Fibroblast of skin of right biceps (primary cell): Measurements from ENCODE around the gene DYSF.

Experiments used
- DNase-seq: peaks from one replicate; pipeline ENCODE4 v3.0.0-alpha.2; 2013

Gene DYSF

GRCh38 chr2:71715241-71715750, 261.9 kb downstream of the DYSF start:
- no peak for DNase-seq

GRCh38 chr2:71715951-71716696, 262.8 kb downstream of the DYSF start:
- no peak for DNase-seq

- DNase-seq, result peak; percentile 75
These were observed 263.6 kb downstream of the DYSF start for GRCh38 chr2:71716697-71717624.

- DNase-seq, result no peak
These were observed 265.3 kb downstream of the DYSF start for GRCh38 chr2:71718686-71719085.

GRCh38 chr2:71719520-71720282, 266.3 kb downstream of the DYSF start:
- no peak for DNase-seq

- no peak for DNase-seq
These were observed 266.9 kb downstream of the DYSF start for GRCh38 chr2:71720283-71720560.

- no peak for DNase-seq
These were observed 267.4 kb downstream of the DYSF start for GRCh38 chr2:71720596-71721361.

- DNase-seq, result peak; percentile 72
These were observed 268.0 kb downstream of the DYSF start for GRCh38 chr2:71721362-71721665.

GRCh38 chr2:71721669-71722068, 268.3 kb downstream of the DYSF start:
- DNase-seq, result no peak

- DNase-seq, result no peak
These were observed 268.9 kb downstream of the DYSF start for GRCh38 chr2:71722286-71722685.

- no peak for DNase-seq
These were observed 271.4 kb downstream of the DYSF start for GRCh38 chr2:71724793-71725192.

- DNase-seq, result no peak
These were observed 272.5 kb downstream of the DYSF start for GRCh38 chr2:71725836-71726235.

GRCh38 chr2:71727562-71727961, 274.2 kb downstream of the DYSF start:
- peak; percentile 28 for DNase-seq

- DNase-seq, result no peak
These were observed 274.7 kb downstream of the DYSF start for GRCh38 chr2:71728036-71728435.

GRCh38 chr2:71730785-71731383, 277.5 kb downstream of the DYSF start:
- DNase-seq, result no peak

GRCh38 chr2:71734620-71735019, 281.3 kb downstream of the DYSF start:
- DNase-seq, result no peak

- DNase-seq, result no peak
These were observed 282.3 kb downstream of the DYSF start for GRCh38 chr2:71735676-71736075.
